ENCODE measurements around the gene MAP3K1. TPM values are rescaled to one million over a fixed set of nuclear protein-coding genes. Genes with fewer than 3 reads are reported as not detected.
"Not testable (repeated sequence)": the region's sequence is repeated elsewhere in the genome, so short reads cannot be mapped to it uniquely, and the experiment has no call there.

MAP3K1 gene
- 10 to 100 TPM; 33.4 to 35.9 TPM for total RNA-seq

GRCh38 chr5:56814963-56815657 lies at the start of gene MAP3K1:
TSS of gene MAP3K1 (plus strand) at chr5:56815549. CDS start at chr5:56815574, 25 bp downstream.
- POLR2A ChIA-PET: interaction anchor here (0.6 to 2.4 kb wide), 6 partner anchors 78 to 487 kb away, joined by 3 to 9 read pairs (median 4); no protein-coding TSS in a partner anchor
- H3K9me3 Mint-ChIP-seq: no peaks in the 10 kb centered on the region

GRCh38 chr5:56766926-56767325 lies 48.4 kb upstream of the MAP3K1 start:
- H3K27ac Mint-ChIP-seq: no peak overlapping the region
- DNase-seq: no peak
- peaks cover 2% of the 10 kb centered on the region for H3K27me3 Mint-ChIP-seq
- H3K9me3 Mint-ChIP-seq: no peaks in the 10 kb centered on the region
- H3K36me3 Mint-ChIP-seq: peaks cover 2% of the 10 kb centered on the region
- ATAC-seq (ENCODE audit: low read depth): no peak
- POLR2A ChIA-PET: no interaction called here
- H3K4me3 Mint-ChIP-seq: no peak overlapping the region
- no peaks in the 10 kb centered on the region for H3K4me1 Mint-ChIP-seq

More at GRCh38 chr5:56814963-56815657, at the start of gene MAP3K1:
- Mint-ChIP-seq H3K4me3 (peak within 1 kb of the TSS; percentile 95), H3K4me1 (peaks cover 26% of the 10 kb centered on the region), H3K36me3 (peaks cover 3% of the 10 kb centered on the region), H3K27me3 (peaks cover 8% of the 10 kb centered on the region), H3K27ac (peak within 1 kb of the TSS; percentile 93)
- ATAC-seq (ENCODE audit: low read depth): peak; percentile 65
- DNase-seq: peak; percentile 89

GRCh38 chr5:56769875-56770604 lies 45.3 kb upstream of the MAP3K1 start:
- no peak for DNase-seq
- H3K27me3 Mint-ChIP-seq: no peaks in the 10 kb centered on the region
- ATAC-seq (ENCODE audit: low read depth): no peak
- peaks cover 2% of the 10 kb centered on the region for H3K36me3 Mint-ChIP-seq
- POLR2A ChIA-PET: interaction anchor here (0.9 kb wide), 1 partner anchor 17 kb away, joined by 3 read pairs; no protein-coding TSS in a partner anchor
- H3K4me1 Mint-ChIP-seq: no peaks in the 10 kb centered on the region
- no peaks in the 10 kb centered on the region for H3K9me3 Mint-ChIP-seq
- no peak overlapping the region for H3K27ac Mint-ChIP-seq
- H3K4me3 Mint-ChIP-seq: no peak overlapping the region

- peaks cover 1% of the 10 kb centered on the region for H3K27me3 Mint-ChIP-seq
- no peak for ATAC-seq (ENCODE audit: low read depth)
- no peak overlapping the region for H3K27ac Mint-ChIP-seq
- POLR2A ChIA-PET: interaction anchor here (0.6 kb wide), 1 partner anchor 59 kb away, joined by 3 read pairs; no protein-coding TSS in a partner anchor
- no peak overlapping the region for H3K4me3 Mint-ChIP-seq
- DNase-seq: no peak
- H3K36me3 Mint-ChIP-seq: peaks cover 2% of the 10 kb centered on the region
- H3K9me3 Mint-ChIP-seq: no peaks in the 10 kb centered on the region
- no peaks in the 10 kb centered on the region for H3K4me1 Mint-ChIP-seq
These were observed 42.6 kb upstream of the MAP3K1 start for GRCh38 chr5:56772767-56773166.

GRCh38 chr5:56774957-56775356 lies 40.4 kb upstream of the MAP3K1 start:
- Mint-ChIP-seq H3K27ac (no peak overlapping the region), H3K9me3 (peaks cover 5% of the 10 kb centered on the region), H3K4me1 (no peaks in the 10 kb centered on the region), H3K36me3 (no peaks in the 10 kb centered on the region), H3K4me3 (no peak overlapping the region), H3K27me3 (peaks cover 11% of the 10 kb centered on the region)
- DNase-seq: no peak
- POLR2A ChIA-PET: no interaction called here
- ATAC-seq (ENCODE audit: low read depth): no peak

- Mint-ChIP-seq H3K9me3 (peaks cover 11% of the 10 kb centered on the region), H3K27me3 (peaks cover 11% of the 10 kb centered on the region)
- POLR2A ChIA-PET; H3K4me3 Mint-ChIP-seq; H3K36me3 Mint-ChIP-seq; H3K27ac Mint-ChIP-seq; DNase-seq; ATAC-seq (ENCODE audit: low read depth); H3K4me1 Mint-ChIP-seq: not testable (repeated sequence)
These were observed 39.0 kb upstream of the MAP3K1 start for GRCh38 chr5:56776212-56776846.

- Mint-ChIP-seq H3K27me3 (peaks cover 11% of the 10 kb centered on the region), H3K4me1 (no peaks in the 10 kb centered on the region), H3K36me3 (no peaks in the 10 kb centered on the region), H3K4me3 (no peak overlapping the region), H3K9me3 (peaks cover 11% of the 10 kb centered on the region), H3K27ac (no peak overlapping the region)
- ATAC-seq (ENCODE audit: low read depth) (no peak), DNase-seq (no peak)
- POLR2A ChIA-PET: no interaction called here
These were observed 32.1 kb upstream of the MAP3K1 start for GRCh38 chr5:56783261-56783660.

- POLR2A ChIA-PET: interaction anchor here (1.6 kb wide), 1 partner anchor 17 kb away, joined by 3 read pairs; no protein-coding TSS in a partner anchor
- Mint-ChIP-seq H3K36me3 (no peaks in the 10 kb centered on the region), H3K9me3 (no peaks in the 10 kb centered on the region), H3K4me3 (no peak overlapping the region), H3K27me3 (peaks cover 2% of the 10 kb centered on the region), H3K27ac (no peak overlapping the region), H3K4me1 (no peaks in the 10 kb centered on the region)
- no peak for DNase-seq
- no peak for ATAC-seq (ENCODE audit: low read depth)
These were observed 29.0 kb upstream of the MAP3K1 start for GRCh38 chr5:56786346-56786745.

- H3K27me3 Mint-ChIP-seq: peaks cover 5% of the 10 kb centered on the region
- H3K9me3 Mint-ChIP-seq: peaks cover 1% of the 10 kb centered on the region
- no peaks in the 10 kb centered on the region for H3K4me1 Mint-ChIP-seq
- DNase-seq (no peak), ATAC-seq (ENCODE audit: low read depth) (no peak)
- H3K36me3 Mint-ChIP-seq: no peaks in the 10 kb centered on the region
- POLR2A ChIA-PET: interaction anchor here (0.6 kb wide), 1 partner anchor 51 kb away, joined by 3 read pairs; no protein-coding TSS in a partner anchor
- no peak overlapping the region for H3K27ac Mint-ChIP-seq
- no peak overlapping the region for H3K4me3 Mint-ChIP-seq
These were observed 24.0 kb upstream of the MAP3K1 start for GRCh38 chr5:56791396-56791795.

GRCh38 chr5:56798521-56798920 lies 16.8 kb upstream of the MAP3K1 start:
- H3K27ac Mint-ChIP-seq: no peak overlapping the region
- H3K4me1 Mint-ChIP-seq: peaks cover 2% of the 10 kb centered on the region
- no peak overlapping the region for H3K4me3 Mint-ChIP-seq
- no peak for ATAC-seq (ENCODE audit: low read depth)
- DNase-seq: no peak
- peaks cover 13% of the 10 kb centered on the region for H3K27me3 Mint-ChIP-seq
- POLR2A ChIA-PET: no interaction called here
- peaks cover 1% of the 10 kb centered on the region for H3K9me3 Mint-ChIP-seq
- H3K36me3 Mint-ChIP-seq: no peaks in the 10 kb centered on the region

GRCh38 chr5:56800186-56800585 lies 15.2 kb upstream of the MAP3K1 start:
- POLR2A ChIA-PET: no interaction called here

GRCh38 chr5:56801256-56801655 lies 14.1 kb upstream of the MAP3K1 start:
- Mint-ChIP-seq H3K27me3 (peaks cover 9% of the 10 kb centered on the region), H3K36me3 (no peaks in the 10 kb centered on the region), H3K4me3 (no peak overlapping the region), H3K9me3 (no peaks in the 10 kb centered on the region), H3K27ac (no peak overlapping the region), H3K4me1 (peaks cover 7% of the 10 kb centered on the region)
- ATAC-seq (ENCODE audit: low read depth) (no peak), DNase-seq (no peak)
- POLR2A ChIA-PET: no interaction called here

More at GRCh38 chr5:56800186-56800585, 15.2 kb upstream of the MAP3K1 start:
- Mint-ChIP-seq H3K36me3 (no peaks in the 10 kb centered on the region), H3K27ac (no peak overlapping the region), H3K4me1 (peaks cover 7% of the 10 kb centered on the region), H3K27me3 (peaks cover 13% of the 10 kb centered on the region), H3K9me3 (no peaks in the 10 kb centered on the region), H3K4me3 (no peak overlapping the region)
- DNase-seq: no peak
- no peak for ATAC-seq (ENCODE audit: low read depth)

GRCh38 chr5:56802205-56802604 lies 13.1 kb upstream of the MAP3K1 start:
- no peak overlapping the region for H3K4me3 Mint-ChIP-seq
- ATAC-seq (ENCODE audit: low read depth) (no peak), DNase-seq (no peak)
- H3K4me1 Mint-ChIP-seq: peaks cover 7% of the 10 kb centered on the region
- no peak overlapping the region for H3K27ac Mint-ChIP-seq
- POLR2A ChIA-PET: no interaction called here
- H3K27me3 Mint-ChIP-seq: peaks cover 5% of the 10 kb centered on the region
- no peaks in the 10 kb centered on the region for H3K9me3 Mint-ChIP-seq
- H3K36me3 Mint-ChIP-seq: no peaks in the 10 kb centered on the region

Measured in activated naive CD8-positive, alpha-beta T cell treated with anti-CD3 and anti-CD28 coated beads, Interleukin-2, amount 10 ng/mL, durations not matched to agents 7 days and 5 days (primary cell).